T-helper 17 cell (primary cell): ENCODE results near the gene EZH2. TPM values are rescaled to one million over a fixed set of nuclear protein-coding genes. Genes with fewer than 3 reads are reported as not detected.

Source experiments
- ATAC-seq: fragments of 150-1000 bp; cut with Tn5 transposase; 2 replicates; pipeline ENCODE4 v1.10.0; 2021; ENCODE audit warnings: mild to moderate bottlenecking, moderate library complexity
- DNase-seq, 3 donors: peaks; one replicate each; pipeline versions ENCODE4 v3.0.0 to v3.0.0-alpha.2; 2020 to 2021
- H3K9me3 ChIP-seq: one replicate; pipeline ENCODE4 v1.7.0; 2013; ENCODE audit warnings: low read length, mild to moderate bottlenecking; ENCODE audit not compliant: control insufficient read depth, poor library complexity, severe bottlenecking
- H3K27ac Mint-ChIP-seq: one replicate; pipeline ENCODE4 v1.8.0; 2022; ENCODE audit warnings: mild to moderate bottlenecking, moderate library complexity, mixed read lengths
- H3K27me3 Mint-ChIP-seq: one replicate; pipeline ENCODE4 v1.8.0; 2022; ENCODE audit warnings: mixed read lengths
- H3K36me3 Mint-ChIP-seq: one replicate; pipeline ENCODE4 v1.8.0; 2022; ENCODE audit warnings: low read depth, mixed read lengths
- H3K4me1 Mint-ChIP-seq: one replicate; pipeline ENCODE4 v1.8.0; 2022; ENCODE audit warnings: mild to moderate bottlenecking, mixed read lengths
- H3K4me3 Mint-ChIP-seq: one replicate; pipeline ENCODE4 v1.8.0; 2022; ENCODE audit warnings: mild to moderate bottlenecking, moderate library complexity, mixed read lengths
- total RNA-seq, 4 donors: library from RNA in 2 of 4; stranded (reverse) in 2 of 4; gene quantifications; one replicate each; pipeline ENCODE4 v1.2.3 and lab custom pipeline; 2022 to 2026

Gene EZH2
- total RNA-seq, 2 donors from 2014 or later, result 38.4 to 43.7 TPM

- ATAC-seq (no peak), DNase-seq (no peak)
- no peaks in the 10 kb centered on the region for H3K9me3 ChIP-seq
- H3K4me3 Mint-ChIP-seq, result no peak overlapping the region
- no peaks in the 10 kb centered on the region for H3K4me1 Mint-ChIP-seq
- H3K36me3 Mint-ChIP-seq, result peaks cover 11% of the 10 kb centered on the region
- no peaks in the 10 kb centered on the region for H3K27me3 Mint-ChIP-seq
- no peak overlapping the region for H3K27ac Mint-ChIP-seq
Observed at GRCh38 chr7:148787571-148788295, 96.4 kb downstream of the EZH2 start.

- no peaks in the 10 kb centered on the region for H3K9me3 ChIP-seq
- DNase-seq (no peak), ATAC-seq (no peak)
- peaks cover 14% of the 10 kb centered on the region for H3K36me3 Mint-ChIP-seq
- H3K27me3 Mint-ChIP-seq, result no peaks in the 10 kb centered on the region
- peaks cover 10% of the 10 kb centered on the region for H3K4me1 Mint-ChIP-seq
- H3K27ac Mint-ChIP-seq, result no peak overlapping the region
- no peak overlapping the region for H3K4me3 Mint-ChIP-seq
Observed at GRCh38 chr7:148783801-148784527, 100.1 kb downstream of the EZH2 start.

GRCh38 chr7:148782757-148783456 lies 101.2 kb downstream of the EZH2 start:
- no peaks in the 10 kb centered on the region for H3K9me3 ChIP-seq
- peaks cover 10% of the 10 kb centered on the region for H3K4me1 Mint-ChIP-seq
- no peaks in the 10 kb centered on the region for H3K27me3 Mint-ChIP-seq
- ATAC-seq (no peak), DNase-seq (no peak)
- no peak overlapping the region for H3K4me3 Mint-ChIP-seq
- no peak overlapping the region for H3K27ac Mint-ChIP-seq
- H3K36me3 Mint-ChIP-seq, result peaks cover 11% of the 10 kb centered on the region

GRCh38 chr7:148774471-148774870 lies 109.6 kb downstream of the EZH2 start:
- Mint-ChIP-seq H3K36me3 (peaks cover 4% of the 10 kb centered on the region), H3K4me3 (no peak overlapping the region), H3K27me3 (no peaks in the 10 kb centered on the region), H3K27ac (no peak overlapping the region), H3K4me1 (peaks cover 36% of the 10 kb centered on the region)
- no peaks in the 10 kb centered on the region for H3K9me3 ChIP-seq
- ATAC-seq (no peak), DNase-seq (no peak)

- ATAC-seq (peak; percentile 98), DNase-seq (no peak)
- H3K27me3 Mint-ChIP-seq, result no peaks in the 10 kb centered on the region
- H3K4me3 Mint-ChIP-seq, result peak overlapping the region; percentile 86
- no peaks in the 10 kb centered on the region for H3K9me3 ChIP-seq
- H3K4me1 Mint-ChIP-seq, result peaks cover 32% of the 10 kb centered on the region
- peak overlapping the region; percentile 94 for H3K27ac Mint-ChIP-seq
- peaks cover 4% of the 10 kb centered on the region for H3K36me3 Mint-ChIP-seq
Observed at GRCh38 chr7:148773334-148773733, 110.8 kb downstream of the EZH2 start.

- H3K36me3 Mint-ChIP-seq, result peaks cover 7% of the 10 kb centered on the region
- no peaks in the 10 kb centered on the region for H3K27me3 Mint-ChIP-seq
- H3K4me1 Mint-ChIP-seq, result peaks cover 31% of the 10 kb centered on the region
- H3K9me3 ChIP-seq, result no peaks in the 10 kb centered on the region
- no peak overlapping the region for H3K4me3 Mint-ChIP-seq
- peak; percentile 12 for ATAC-seq
- DNase-seq, result no peak
- H3K27ac Mint-ChIP-seq, result peak overlapping the region; percentile 94
Observed at GRCh38 chr7:148772297-148773089, 111.6 kb downstream of the EZH2 start.

GRCh38 chr7:148770004-148770403 lies 114.1 kb downstream of the EZH2 start:
- Mint-ChIP-seq H3K27me3 (no peaks in the 10 kb centered on the region), H3K4me1 (peaks cover 24% of the 10 kb centered on the region), H3K27ac (peak overlapping the region; percentile 14), H3K36me3 (peaks cover 4% of the 10 kb centered on the region), H3K4me3 (no peak overlapping the region)
- no peaks in the 10 kb centered on the region for H3K9me3 ChIP-seq
- ATAC-seq (no peak), DNase-seq (no peak)

GRCh38 chr7:148763622-148764021 lies 120.5 kb downstream of the EZH2 start:
- no peaks in the 10 kb centered on the region for H3K9me3 ChIP-seq
- Mint-ChIP-seq H3K27me3 (no peaks in the 10 kb centered on the region), H3K4me1 (peaks cover 3% of the 10 kb centered on the region), H3K4me3 (no peak overlapping the region), H3K36me3 (peaks cover 4% of the 10 kb centered on the region), H3K27ac (no peak overlapping the region)
- ATAC-seq (no peak), DNase-seq (no peak)

- Mint-ChIP-seq H3K27ac (peak overlapping the region; percentile 14), H3K4me3 (peak overlapping the region; percentile 39), H3K4me1 (peaks cover 3% of the 10 kb centered on the region), H3K27me3 (no peaks in the 10 kb centered on the region), H3K36me3 (no peaks in the 10 kb centered on the region)
- no peaks in the 10 kb centered on the region for H3K9me3 ChIP-seq
- DNase-seq (no peak), ATAC-seq (no peak)
Observed at GRCh38 chr7:148761499-148762278, 122.4 kb downstream of the EZH2 start.

Other genes with a start within 250 kb of the EZH2 start
- gene CUL1, start 185.4 kb downstream of the EZH2 start, total RNA-seq, result 10 to 100 TPM; 39.7 to 41.4 TPM
- gene PDIA4, start 144.2 kb upstream of the EZH2 start, total RNA-seq, result 10 to 100 TPM; 42.4 to 49.8 TPM
- 1 to 10 TPM; 2.8 to 4.4 TPM for gene ZNF786, start 206.4 kb upstream of the EZH2 start, total RNA-seq
- under 1 TPM; 0.23 to 0.87 TPM for gene ZNF425, start 242.0 kb upstream of the EZH2 start, total RNA-seq